GM18505 (cell line): ENCODE data around the gene SLC25A30.

Experiments used
- ATAC-seq: cut with Tn5 transposase; IDR thresholded peaks from one replicate; pipeline ENCODE4 v1.9.1; 2021; ENCODE audit not compliant: unreplicated experiment
- POLR2A ChIP-seq: IDR thresholded peaks from 4 replicates; pipeline ENCODE4 v1.6.1; 2011; ENCODE audit warnings: borderline replicate concordance; ENCODE audit not compliant: insufficient read depth, insufficient read length; ENCODE audit errors: extremely low read depth

The SLC25A30 gene

GRCh38 chr13:45417790-45418534 lies at the start of gene SLC25A30:
Gene SLC25A30 (minus strand): TSS chr13:45418373. CDS start chr13:45411425, 6,948 bp downstream.
- TF ChIP-seq POLR2A, result peak; percentile 66
- peak; percentile 89 for ATAC-seq

- no peak for ATAC-seq
- TF ChIP-seq POLR2A, result no peak
Measured at GRCh38 chr13:45466359-45466758, 48.2 kb upstream of the SLC25A30 start.

GRCh38 chr13:45464687-45465453 lies 46.7 kb upstream of the SLC25A30 start, which contains the start of gene COG3:
Gene COG3 (plus strand): TSS chr13:45464939. CDS start chr13:45465037, 98 bp downstream.
- ATAC-seq, result peak; percentile 94
- peak; percentile 88 for TF ChIP-seq POLR2A

GRCh38 chr13:45464141-45464686 lies 46.0 kb upstream of the SLC25A30 start:
- no peak for ATAC-seq
- no peak for TF ChIP-seq POLR2A

GRCh38 chr13:45456196-45456972 lies 38.2 kb upstream of the SLC25A30 start:
- TF ChIP-seq POLR2A, result no peak
- no peak for ATAC-seq

GRCh38 chr13:45454204-45454603 lies 36.0 kb upstream of the SLC25A30 start:
- no peak for TF ChIP-seq POLR2A
- no peak for ATAC-seq

GRCh38 chr13:45451282-45451681 lies 33.1 kb upstream of the SLC25A30 start:
- ATAC-seq, result no peak
- no peak for TF ChIP-seq POLR2A

- ATAC-seq, result no peak
Measured at GRCh38 chr13:45448965-45449559, 30.9 kb upstream of the SLC25A30 start.

GRCh38 chr13:45447050-45447661 lies 29.0 kb upstream of the SLC25A30 start:
- no peak for ATAC-seq
- no peak for TF ChIP-seq POLR2A

More at GRCh38 chr13:45448965-45449559, 30.9 kb upstream of the SLC25A30 start:
- no peak for TF ChIP-seq POLR2A

GRCh38 chr13:45446181-45446580 lies 28.0 kb upstream of the SLC25A30 start:
- no peak for ATAC-seq

GRCh38 chr13:45445053-45445452 lies 26.9 kb upstream of the SLC25A30 start:
- no peak for ATAC-seq
- no peak for TF ChIP-seq POLR2A

More at GRCh38 chr13:45446181-45446580, 28.0 kb upstream of the SLC25A30 start:
- TF ChIP-seq POLR2A, result no peak

- ATAC-seq, result peak; percentile 61
- TF ChIP-seq POLR2A, result no peak
Measured at GRCh38 chr13:45441633-45442032, 23.5 kb upstream of the SLC25A30 start.

- TF ChIP-seq POLR2A, result no peak
- no peak for ATAC-seq
Measured at GRCh38 chr13:45439781-45440462, 21.7 kb upstream of the SLC25A30 start.
